NCI-H1436 (cell line): ENCODE data around the gene TMED10.

Source experiments
- DNase-seq: peaks from one replicate; lab custom pipeline; 2025; lab: John Stamatoyannopoulos, UW

Gene TMED10

DNA sequence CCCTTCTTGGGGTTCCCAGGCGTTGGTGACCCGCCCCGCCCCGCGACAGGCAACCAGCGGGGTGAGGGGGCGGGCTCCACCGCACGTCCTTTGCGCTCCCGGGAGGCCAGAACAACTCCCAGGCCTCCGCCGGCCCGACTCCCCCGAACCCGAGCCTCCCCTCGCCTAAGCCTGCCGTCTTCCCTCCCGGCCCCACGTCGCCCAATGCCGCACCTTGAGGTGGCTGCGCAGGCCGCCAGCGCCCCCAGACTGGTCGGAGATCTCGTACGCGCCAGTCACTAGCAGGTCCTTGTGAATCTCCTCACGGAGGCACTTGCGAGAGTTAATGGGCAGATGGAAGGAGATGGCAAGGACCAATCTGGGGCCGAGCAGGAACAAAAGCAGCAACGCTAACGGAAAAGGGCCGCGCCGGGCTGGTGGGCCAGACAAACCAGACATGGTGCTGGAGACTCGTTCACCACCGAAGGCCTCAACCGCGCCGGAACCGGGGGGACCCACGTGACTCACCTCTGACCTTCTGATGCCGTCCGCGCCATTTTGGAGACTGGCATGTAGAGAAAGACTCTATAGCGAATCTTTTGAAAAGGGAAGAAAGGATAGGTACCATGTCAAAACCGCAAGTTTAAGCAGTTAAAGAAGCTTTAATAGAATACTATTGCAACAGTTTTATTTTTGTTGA lies at the start of gene TMED10:
Gene TMED10 (minus strand): TSS at position 471 of the 679 bp plus-strand sequence. CDS start 33 bp downstream, at position 438.
- peak; percentile 91 for DNase-seq

DNA sequence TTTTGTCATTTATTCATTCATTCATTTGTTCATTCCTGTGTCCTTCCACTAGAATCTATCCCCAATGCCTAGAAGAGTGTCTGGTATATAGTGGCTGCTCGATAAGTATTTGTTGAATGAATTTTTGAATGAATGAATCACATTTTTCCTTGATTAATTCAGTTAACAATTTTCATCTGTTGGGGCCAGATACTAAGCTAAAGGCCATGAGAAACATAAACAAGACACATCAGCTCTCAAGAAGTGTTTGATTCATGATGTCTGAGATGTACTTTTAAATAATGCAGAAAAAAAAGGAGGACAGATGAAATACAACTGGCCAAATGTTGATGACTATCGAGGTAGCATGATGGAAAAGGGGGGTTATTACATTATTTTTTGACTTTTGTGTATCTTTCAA lies 48.1 kb upstream of the TMED10 start:
- DNase-seq: no peak

DNA sequence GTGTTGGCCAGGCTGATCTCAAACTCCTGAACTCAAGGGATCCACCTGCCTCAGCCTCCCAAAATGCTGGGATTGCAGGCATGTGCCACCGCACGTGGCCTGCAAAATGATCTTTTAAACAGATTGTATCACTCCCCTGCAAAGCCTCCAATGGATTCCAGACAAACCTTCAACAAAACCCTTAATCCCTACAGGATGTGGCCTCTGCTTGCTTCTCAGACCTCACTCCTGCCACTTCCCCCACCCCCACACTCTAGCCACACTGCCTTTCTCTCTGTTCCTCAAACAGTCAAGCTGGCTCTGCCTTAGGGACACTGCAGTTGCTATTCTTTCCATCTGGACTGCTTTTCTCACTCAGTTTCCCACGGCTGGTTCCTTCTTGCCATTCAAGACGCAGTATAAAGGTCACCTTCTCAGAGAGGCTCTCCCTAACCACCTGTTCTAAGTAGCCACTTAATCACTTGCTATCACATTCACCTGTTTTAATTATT lies 47.3 kb upstream of the TMED10 start:
- peak; percentile 6 for DNase-seq

DNA sequence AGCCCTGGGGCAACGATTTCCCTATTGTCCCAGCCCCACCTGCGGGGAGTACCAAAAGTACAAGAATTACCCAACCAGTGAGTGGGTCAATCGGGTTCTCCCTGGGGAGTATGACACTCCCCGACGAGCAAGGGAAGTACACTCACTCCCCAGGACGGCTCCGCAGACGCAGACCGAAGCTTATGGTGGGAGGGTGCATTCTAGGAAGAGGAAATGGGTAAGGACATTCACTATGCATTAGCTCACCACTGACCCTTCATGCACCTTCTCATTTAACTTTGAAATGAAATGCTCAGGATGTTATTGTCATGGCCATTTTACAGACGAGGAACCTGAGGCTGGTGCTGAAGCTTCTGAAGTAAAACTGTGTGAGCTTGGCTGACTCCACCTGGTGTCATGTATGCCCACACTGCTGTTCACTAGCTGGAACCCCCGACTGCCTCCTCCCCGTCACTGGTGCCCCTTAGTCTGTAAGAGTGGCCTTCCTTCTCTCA lies 45.8 kb upstream of the TMED10 start:
- DNase-seq: no peak

DNA sequence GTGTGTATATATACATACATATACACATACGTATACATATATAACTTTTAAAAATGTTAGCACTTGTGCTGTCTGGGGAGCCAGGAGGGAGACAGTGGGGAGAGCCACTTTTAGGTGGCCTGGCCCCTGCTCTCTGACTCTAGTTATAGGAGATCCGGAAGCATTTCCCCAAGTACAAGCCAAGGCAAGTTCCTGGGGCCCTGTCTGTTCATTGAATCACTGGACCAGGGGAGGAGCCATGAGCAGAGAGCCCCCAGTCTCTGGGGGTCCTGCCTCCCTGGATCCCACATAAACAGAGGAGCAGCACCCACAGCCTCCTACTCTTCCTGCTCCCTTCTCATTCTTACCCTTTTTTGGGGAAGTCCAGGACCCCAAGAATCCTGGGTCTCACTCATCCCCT lies 45.4 kb upstream of the TMED10 start:
- DNase-seq: no peak

DNA sequence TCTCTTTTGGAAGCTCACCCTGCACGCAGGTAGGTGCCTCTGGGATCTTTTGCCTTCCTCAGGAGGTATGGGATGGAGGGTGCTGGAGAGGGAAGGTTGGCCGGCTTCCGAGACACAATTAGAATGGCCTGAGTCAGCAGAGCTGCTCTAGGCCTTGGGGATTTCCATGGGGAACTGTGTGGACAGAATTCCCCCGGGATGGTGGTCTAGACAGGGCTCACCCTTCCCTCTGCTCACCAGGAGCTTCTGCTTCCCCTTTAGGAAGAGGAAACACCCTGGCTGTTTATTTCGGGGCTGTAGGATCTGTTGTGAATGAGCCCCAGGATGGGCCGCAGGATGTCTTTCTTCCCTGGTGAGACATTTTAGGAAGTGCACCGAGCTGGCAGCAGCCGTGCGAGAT lies 43.7 kb upstream of the TMED10 start:
- no peak for DNase-seq

DNA sequence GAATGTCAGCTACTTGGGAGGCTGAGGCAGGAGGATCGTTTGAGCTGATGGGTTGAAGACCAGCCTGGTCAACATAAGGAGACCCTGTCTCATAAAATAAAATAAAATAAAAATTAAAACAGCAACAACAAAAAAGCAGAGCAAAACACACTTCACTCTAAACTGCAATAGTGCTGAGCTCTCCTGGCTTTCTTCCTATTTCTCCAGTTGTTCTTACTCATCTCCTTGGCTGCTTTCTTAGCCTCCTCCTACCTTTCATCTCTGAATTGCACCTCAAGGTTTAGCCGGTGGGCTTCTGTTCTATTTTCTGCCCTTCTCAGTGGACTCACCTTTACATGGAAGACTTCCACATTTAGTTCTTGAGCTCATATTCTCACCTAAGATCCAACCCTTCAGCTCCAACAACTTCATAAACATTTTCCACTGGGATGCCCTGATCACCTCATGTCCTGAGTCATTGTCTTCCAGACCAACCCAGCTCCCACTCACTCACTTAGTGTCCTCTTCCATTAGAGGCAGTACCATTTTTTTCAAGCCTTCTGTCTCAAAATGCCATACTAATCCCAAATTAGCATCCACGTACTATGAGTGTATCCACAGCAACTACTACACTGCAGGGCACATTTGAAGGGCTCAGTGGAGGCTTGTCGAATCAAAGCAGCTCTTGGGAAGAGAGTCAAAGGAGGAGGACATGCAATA lies 41.2 kb upstream of the TMED10 start:
- no peak for DNase-seq

DNA sequence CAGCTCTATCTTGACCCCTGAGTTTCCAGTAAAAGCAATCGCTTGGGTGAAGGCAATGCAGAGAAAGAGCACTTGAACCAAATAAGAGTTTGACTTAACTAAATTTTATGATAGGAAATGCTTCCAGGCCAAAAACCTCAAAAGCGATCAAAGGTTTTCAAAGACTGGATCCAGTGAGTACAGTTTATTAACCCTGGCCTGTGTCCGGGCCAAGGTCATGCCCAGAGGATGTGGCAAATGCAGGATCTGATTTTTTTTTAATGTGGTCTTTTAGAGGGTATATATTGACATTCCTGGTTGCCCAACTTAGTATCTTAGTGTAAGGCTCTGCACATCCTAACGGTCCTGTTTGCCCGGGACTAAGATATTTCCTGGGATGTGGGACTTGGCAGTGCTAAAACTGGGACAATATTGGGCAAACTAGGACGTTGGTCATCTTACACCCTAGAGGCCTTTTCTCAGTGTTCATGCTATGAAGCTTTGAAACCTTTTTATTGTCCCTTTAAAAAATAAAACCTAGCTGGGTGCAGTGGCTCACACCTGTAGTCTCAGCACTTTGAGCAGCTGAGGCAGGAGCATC lies 40.1 kb upstream of the TMED10 start:
- no peak for DNase-seq

DNA sequence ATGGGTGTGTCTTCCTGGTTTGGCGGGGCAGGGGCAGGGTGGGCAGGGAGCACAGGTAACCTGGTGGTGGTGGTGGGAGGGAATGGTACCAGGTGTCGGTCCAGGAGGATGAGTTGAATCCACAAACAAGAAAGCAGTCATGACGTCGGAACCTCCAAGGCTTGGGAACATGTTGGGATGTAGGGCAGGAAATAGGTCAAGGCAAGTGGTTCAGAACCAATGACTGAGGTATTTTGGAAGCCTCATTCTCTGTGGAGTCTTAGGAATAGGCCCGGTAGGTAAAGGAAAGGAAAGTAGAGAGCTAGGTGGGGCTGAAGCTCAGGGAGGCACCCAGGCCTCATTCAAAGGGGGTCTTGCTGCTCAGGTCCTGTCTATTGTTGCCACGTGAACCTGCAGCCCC lies 39.1 kb upstream of the TMED10 start:
- no peak for DNase-seq

DNA sequence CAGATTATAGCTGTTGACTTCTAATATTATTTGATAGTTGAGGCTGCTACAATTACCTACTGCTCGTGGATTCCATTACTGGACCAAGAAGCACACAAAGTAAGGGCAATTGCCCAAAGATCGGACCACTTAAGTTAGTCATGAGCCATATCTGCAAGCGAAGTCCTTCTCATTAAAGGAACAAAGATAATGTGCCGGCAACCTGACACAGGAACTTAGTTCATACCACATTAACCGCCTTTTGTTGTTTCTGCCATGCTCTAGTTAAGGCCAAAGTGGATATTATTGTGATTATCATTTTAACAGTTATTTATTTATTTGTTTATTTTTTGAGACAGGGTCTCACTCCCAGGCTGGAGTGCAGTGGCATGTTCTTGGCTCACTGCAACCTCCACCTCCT lies 38.1 kb upstream of the TMED10 start:
- no peak for DNase-seq

DNA sequence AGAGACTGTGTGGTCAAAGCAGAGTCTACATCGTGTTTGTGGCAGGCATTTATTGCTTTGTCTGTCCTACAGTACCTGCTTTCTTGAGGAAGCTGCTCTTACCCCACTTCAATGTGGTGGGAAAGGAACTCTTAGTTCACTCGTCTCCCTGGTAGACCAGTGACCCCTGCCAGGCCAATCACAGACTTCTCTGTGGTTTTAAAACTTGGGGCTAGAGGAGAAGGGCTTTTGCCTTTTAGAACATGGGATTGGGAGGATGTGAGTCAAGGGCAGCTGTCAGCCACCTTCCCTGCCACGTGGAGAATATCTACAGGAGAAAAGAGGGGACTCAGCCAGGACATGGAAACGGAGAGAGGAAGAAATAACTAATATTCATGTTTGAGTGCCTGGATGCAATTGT lies 36.8 kb upstream of the TMED10 start:
- DNase-seq: no peak

DNA sequence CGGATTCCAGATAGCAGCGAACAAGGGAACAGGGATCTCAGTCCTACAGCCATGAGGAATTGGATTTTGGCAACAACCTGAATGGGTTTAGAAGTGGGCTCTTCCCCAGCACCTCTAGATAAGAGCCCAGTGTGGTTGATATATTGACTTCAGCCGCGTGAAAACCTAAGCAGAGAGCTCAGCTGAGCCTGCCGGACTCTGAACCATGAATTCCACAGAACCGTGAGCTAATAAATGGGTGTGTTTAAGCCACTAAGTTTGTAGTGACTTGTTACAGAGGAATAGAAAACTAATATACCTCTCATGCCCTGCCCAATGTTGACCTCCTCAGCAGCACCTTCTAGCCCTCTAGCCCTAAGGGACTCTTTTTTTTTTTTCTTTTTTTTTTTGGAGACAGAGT lies 32.4 kb upstream of the TMED10 start:
- no peak for DNase-seq

DNA sequence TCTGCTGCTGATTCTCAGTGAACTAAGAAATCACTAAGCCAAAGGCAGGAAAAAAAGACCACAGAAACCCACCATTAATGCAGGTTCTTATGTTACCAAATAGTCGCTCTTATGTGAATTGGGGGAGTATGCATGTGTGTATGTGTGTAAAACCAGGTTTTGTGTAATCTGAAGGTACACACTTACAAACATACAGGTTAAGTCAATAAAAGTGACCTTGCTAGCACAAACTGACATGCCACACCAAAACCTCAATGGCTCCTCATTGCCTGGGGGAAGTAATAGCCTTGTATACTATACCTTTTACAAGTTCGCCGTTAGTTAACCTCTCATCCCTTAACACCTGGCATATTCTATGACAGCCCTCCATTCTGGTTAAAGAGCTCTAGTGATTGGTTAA lies 29.8 kb upstream of the TMED10 start:
- no peak for DNase-seq

DNA sequence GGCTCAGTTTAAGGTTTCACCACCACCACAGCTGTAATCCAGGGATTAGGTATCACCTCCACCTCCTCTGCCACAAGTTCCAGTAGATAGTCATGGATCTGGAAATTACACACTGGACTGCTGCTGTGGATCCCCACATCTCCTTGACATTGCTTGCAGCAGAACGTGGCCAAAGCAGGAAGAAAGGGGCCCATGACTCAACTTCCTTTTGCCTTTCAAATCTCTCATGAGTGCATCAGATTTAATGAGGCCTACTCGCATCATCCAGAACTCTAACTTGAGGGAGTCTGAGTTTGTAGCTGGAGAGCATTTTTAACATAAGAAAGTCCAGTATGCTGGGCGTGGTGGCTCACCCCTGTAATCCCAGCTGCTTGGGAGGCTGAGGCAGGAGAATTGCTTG lies 29.2 kb upstream of the TMED10 start:
- DNase-seq: no peak

DNA sequence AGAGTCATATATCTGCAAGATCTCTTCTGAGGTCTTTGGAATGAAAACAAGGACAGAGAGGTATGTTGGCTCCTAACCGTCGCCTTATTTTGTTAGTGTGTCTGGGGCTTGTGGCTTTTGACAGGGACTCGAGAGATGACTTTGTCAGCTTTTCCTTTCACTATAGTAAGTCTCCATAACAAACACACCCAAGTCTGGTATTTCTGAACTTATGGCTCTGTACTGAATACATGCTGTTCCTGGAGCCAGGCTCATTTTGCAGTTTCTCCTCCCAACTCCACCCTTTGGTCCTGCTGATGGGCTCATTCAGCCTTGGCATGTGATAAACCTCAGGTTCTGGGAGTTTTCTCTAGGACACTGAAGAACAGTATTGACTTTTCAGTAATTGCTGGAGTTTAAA lies 27.7 kb upstream of the TMED10 start:
- no peak for DNase-seq

DNA sequence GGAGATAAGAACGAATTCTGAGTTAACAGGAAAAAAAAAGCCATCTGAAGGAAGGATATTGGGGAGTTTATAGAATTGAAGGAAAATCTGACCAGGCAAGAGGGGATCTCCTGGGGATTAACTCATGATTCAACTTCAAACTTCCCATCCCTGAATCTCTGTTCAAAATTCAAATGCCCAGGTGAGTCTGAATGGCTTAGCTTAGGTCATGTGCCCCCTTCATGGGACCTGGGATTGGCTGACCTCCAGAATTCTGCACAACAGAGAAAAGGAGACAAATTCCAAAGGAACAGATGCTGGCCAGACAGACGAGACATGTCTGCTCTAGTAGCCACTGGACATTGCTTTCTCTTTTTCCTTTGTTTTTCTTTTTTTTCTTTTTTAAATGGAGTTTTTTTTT lies 26.2 kb upstream of the TMED10 start:
- no peak for DNase-seq

DNA sequence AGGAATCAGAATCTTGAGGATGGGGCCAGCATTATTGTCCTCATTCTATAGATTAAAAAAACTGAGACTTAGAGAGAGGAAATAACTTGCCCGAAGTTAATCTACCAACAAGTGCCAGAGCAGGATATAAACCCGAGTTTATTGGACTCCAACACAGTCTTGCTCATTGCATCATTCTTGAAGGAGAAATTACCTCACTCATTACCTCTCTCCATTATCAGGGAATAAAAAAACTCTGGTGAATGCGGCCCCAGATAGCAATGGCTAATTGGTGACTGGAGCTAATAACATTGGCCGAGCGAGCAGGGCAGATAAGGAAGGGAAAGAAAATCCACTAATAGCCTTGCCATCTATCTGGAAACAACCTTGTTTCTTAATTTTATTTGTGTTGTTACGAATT lies 24.7 kb upstream of the TMED10 start:
- DNase-seq: no peak

DNA sequence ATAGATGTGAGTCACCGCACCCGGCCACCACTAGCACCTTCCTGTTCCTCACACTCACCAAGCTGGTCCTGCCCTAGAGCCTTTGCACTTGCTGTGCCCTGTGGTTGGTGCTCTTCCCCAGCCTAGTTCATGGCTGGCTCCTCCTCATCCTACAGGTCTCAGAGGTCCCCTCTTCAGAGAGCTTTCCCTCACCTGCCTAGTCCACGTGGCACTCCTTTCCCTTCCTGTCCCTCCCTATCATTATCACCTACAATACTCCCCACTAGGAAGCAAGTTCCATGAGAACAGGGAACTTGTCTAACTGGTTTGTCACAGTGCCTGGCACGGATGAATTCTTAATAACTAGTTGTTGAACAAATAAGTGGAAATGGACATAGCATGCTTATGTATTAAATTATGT lies 24.0 kb upstream of the TMED10 start:
- no peak for DNase-seq

DNA sequence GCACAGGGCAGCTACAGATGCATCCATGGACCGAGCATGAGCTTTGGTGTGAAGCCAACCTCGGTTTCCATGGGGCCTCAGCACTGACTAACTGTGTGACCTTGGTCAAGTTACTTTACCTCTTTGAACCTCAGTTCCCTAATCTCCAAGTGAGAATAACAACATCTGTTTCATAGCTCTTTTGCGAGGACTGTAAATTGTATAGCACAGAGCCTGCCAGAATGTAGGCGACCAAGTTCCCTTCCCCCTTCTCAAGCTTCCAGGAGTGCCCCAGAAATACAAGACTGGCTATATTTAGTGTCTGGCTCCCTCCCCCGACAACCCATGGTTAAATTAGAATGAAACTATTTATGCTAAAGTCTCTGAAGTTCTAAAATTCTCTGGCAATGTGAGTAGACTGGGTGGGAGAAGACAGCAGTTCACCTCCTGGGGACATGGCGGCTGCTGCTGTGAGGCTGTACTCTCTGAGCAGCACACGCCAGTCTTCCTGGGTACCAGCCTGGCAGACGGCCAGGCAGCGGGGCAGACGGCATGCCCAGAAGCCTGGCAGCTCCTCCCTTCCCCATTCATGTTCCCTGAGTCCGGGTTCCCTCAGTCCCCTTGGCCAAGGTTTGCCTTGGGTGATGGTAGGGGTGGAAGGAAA lies 22.0 kb upstream of the TMED10 start:
- no peak for DNase-seq

DNA sequence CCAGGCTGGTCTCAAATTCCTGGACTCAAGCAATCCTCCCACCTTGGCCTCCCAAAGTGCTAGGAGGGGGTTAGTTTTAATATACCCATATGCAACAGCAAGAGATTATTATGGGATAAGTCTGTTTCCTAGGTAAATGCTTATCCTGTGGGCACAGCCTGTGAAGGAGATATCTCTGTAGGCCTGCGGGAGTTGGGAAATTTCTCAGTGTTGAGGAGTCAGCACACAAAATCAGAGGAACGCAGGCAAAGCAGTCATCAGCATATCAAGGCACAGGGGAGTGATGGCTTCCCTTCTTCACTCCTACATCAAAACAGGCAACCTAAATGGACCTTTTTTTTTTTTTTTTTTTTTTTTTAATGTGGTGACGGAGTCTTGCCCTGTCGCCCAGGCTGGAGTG lies 20.9 kb upstream of the TMED10 start:
- no peak for DNase-seq

DNA sequence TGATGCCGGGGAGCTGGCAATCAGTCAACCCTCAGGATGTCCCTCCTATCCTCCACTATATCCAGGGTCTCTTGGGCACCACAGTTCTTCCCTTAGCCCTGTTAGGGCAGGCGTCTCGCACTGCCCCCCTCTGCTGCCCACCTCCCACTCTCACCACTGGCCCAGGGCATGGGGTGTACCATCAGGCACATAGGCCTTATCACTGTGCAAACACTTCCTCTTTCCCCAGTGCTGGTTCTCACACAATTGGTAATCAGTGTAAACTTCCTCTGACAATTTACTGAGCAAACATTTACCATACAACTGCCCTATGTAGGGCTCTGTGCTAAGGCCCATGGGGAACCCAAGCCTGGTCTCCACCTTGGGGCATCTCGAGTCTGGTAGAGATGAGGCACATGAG lies 20.1 kb upstream of the TMED10 start:
- DNase-seq: peak; percentile 42

DNA sequence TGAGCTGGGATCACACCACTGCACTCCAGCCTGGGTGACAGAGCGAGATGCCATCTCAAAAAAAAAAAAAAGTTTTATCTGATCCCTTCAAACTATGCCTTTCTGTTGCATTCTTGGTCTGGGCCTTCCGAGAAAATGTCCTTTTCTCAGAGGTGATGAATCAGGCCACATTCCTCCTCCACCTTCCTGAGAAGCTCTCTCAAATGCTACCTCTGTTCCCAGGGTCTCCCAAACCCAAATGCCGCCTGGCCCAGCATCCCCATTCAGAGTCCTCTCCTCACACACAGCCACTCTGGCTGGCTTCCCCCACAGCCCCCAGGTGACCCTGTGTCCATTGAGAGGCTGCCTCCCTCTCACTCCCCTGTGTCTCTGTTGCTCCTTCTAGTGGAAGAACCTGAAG lies 19.7 kb upstream of the TMED10 start:
- DNase-seq: peak; percentile 9

DNA sequence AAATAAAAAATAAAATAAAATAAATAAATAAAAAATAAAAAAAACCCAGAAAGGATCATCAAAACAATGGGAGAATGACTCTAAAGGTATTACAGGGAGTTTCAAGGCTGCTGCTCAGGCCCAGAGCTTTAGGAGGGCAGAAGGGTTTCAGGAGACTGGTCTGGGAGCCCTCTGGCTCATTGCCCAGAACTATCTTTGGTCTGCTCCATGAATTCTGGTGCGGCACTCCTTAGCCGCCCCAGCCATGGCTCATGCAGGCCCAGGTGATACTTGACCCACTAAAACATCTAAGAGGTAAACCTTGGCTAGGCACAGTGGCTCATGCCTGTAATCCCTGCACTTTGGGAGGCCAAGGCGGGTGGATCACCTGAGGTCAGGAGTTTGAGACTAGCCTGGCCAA lies 14.7 kb upstream of the TMED10 start:
- DNase-seq: no peak
